ENCODE data around the gene OPRD1.
"Not testable (repeated sequence)": the region's sequence is repeated elsewhere in the genome, so short reads cannot be mapped to it uniquely, and the experiment has no call there.

The OPRD1 gene

DNA sequence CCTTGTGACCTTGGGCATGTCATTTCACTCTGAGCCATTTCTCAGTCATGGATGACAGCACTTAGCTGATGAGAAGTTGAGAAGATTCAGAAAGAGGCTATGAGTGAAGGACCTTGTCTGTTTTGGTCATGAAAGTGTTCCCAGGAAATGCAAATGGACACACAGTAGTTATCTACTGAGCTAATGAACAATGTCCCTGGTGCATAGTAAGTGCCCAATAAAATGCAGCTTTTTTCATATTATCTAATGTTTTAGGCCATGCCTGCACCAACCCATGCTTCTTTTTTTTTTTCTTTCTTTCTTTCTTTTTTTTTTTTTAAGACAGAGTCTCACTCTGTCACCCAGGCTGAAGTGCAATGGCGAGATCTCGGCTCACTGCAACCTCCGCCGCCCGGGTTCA, 58.0 kb downstream of the OPRD1 start:
- H2AFZ ChIP-seq = no peak overlapping the region
- H3K27ac ChIP-seq = no peak overlapping the region
- TF ChIP-seq, protein P1, sequence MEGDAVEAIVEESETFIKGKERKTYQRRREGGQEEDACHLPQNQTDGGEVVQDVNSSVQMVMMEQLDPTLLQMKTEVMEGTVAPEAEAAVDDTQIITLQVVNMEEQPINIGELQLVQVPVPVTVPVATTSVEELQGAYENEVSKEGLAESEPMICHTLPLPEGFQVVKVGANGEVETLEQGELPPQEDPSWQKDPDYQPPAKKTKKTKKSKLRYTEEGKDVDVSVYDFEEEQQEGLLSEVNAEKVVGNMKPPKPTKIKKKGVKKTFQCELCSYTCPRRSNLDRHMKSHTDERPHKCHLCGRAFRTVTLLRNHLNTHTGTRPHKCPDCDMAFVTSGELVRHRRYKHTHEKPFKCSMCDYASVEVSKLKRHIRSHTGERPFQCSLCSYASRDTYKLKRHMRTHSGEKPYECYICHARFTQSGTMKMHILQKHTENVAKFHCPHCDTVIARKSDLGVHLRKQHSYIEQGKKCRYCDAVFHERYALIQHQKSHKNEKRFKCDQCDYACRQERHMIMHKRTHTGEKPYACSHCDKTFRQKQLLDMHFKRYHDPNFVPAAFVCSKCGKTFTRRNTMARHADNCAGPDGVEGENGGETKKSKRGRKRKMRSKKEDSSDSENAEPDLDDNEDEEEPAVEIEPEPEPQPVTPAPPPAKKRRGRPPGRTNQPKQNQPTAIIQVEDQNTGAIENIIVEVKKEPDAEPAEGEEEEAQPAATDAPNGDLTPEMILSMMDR (IDR thresholded peaks at IDR 0.05) = no peak
- no peaks in the 10 kb centered on the region for H3K4me1 ChIP-seq
- no peak overlapping the region for H3K9ac ChIP-seq
- H3K4me3 ChIP-seq (ENCODE audit: low read depth, low read length) = no peak overlapping the region
- no peak overlapping the region for H3K4me2 ChIP-seq (ENCODE audit: low read length)
- no peaks in the 10 kb centered on the region for H3K27me3 ChIP-seq (ENCODE audit: control insufficient read depth, insufficient read depth, low read length)
- H3K79me2 ChIP-seq = no peaks in the 10 kb centered on the region
- H3K36me3 ChIP-seq (ENCODE audit: control insufficient read depth, insufficient read depth, low read length) = no peaks in the 10 kb centered on the region
- H3K9me3 ChIP-seq (ENCODE audit: control insufficient read depth, low read length) = no peaks in the 10 kb centered on the region

DNA sequence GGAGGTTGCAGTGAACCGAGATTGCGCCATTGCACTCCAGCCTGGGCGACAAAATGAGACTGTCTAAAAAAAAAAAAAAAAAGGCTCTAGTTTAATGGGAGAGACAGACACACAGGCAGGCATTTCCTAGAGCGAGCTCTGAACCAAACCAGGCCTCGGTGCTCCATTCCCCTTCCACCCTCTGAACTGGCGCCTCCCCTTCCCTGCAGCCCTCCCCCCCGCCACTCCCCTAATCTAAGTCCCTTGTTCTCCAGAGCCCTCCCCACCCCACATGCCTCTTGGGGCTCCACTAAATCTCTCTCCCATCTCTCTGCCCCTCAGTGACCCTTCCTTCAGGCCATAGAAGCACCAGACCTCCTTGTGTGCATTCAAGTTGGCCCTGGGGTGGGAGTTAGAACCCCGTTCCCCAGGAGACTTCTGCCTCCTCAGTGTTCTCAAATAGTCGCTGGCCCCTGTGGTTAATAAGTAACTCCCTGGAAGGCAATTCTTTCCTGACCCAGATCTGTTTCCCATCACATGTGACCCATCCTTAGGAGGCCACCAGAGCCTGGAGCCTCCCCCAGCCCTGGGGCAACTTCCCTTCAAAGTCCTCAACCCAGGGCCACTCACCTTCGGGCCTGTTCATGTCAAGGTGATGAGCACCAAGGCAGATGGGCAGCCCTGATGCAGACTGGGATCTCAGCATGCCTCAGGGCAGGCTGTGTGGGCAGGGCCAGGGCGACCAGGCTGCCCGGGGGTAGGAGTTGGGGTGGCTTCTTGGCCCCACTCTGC, 59.8 kb downstream of the OPRD1 start:
- no peak overlapping the region for H3K27ac ChIP-seq
- no peak overlapping the region for H2AFZ ChIP-seq
- H3K4me1 ChIP-seq = no peaks in the 10 kb centered on the region
- no peaks in the 10 kb centered on the region for H3K9me3 ChIP-seq (ENCODE audit: control insufficient read depth, low read length)
- no peaks in the 10 kb centered on the region for H3K27me3 ChIP-seq (ENCODE audit: control insufficient read depth, insufficient read depth, low read length)
- TF ChIP-seq, protein P1 (IDR thresholded peaks at IDR 0.05) = no peak
- no peaks in the 10 kb centered on the region for H3K79me2 ChIP-seq
- H3K9ac ChIP-seq = no peak overlapping the region
- no peak overlapping the region for H3K4me2 ChIP-seq (ENCODE audit: low read length)
- no peak overlapping the region for H3K4me3 ChIP-seq (ENCODE audit: low read depth, low read length)
- no peaks in the 10 kb centered on the region for H3K36me3 ChIP-seq (ENCODE audit: control insufficient read depth, insufficient read depth, low read length)

DNA sequence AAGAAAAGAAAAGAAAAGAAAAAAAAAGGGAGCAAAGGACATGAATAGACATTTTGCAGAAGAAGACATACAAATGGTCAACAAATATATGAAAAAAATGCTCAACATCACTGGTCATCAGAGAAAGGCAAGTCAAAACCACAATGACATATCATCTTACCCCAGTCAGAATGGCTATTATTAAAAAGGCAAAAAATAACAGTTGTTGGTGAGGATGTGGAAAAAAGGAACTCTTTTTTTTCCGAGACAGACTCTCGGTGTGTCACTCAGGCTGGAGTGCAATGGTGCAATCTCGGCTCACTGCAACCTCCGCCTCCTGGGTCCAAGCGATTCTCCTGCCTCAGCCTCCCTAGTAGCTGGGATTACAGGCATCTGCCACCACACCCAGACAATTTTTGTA, 63.2 kb downstream of the OPRD1 start:
- not testable (repeated sequence) for H3K4me3 ChIP-seq (ENCODE audit: low read depth, low read length); H3K79me2 ChIP-seq; H3K4me1 ChIP-seq; H2AFZ ChIP-seq; H3K27ac ChIP-seq; H3K9me3 ChIP-seq (ENCODE audit: control insufficient read depth, low read length); H3K9ac ChIP-seq; H3K36me3 ChIP-seq (ENCODE audit: control insufficient read depth, insufficient read depth, low read length); H3K27me3 ChIP-seq (ENCODE audit: control insufficient read depth, insufficient read depth, low read length); H3K4me2 ChIP-seq (ENCODE audit: low read length)

DNA sequence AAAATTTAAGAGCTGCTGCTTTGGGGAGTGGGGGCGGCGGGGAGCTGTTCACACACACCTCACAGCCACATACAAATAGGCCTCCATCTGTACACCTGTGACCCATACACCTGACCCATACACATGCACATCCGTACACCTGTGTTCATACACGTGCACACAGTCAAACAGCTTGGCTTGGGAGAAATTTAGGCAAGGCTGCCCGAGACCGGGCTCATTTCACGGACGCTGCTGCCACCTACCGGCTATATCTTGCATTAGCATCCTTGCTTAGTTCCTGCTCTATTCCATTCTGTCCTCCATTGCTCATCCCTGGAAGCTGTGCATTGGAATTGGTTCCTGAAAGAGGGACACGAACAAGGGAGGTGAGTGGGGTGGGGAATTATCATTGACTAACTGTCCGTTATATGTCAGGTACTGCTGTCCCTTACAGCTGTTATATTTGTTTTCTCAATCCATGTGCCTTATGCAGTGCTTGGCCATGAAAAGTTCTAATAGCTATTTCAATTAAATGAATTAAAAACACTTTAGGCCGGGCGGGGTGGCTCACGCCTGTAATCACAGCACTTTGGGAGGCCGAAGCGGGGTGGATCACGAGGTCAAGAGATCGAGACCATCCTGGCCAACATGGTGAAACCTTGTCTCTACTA, 65.3 kb downstream of the OPRD1 start:
- H2AFZ ChIP-seq = no peak overlapping the region
- no peaks in the 10 kb centered on the region for H3K9me3 ChIP-seq (ENCODE audit: control insufficient read depth, low read length)
- no peak overlapping the region for H3K9ac ChIP-seq
- no peaks in the 10 kb centered on the region for H3K27me3 ChIP-seq (ENCODE audit: control insufficient read depth, insufficient read depth, low read length)
- H3K79me2 ChIP-seq = no peaks in the 10 kb centered on the region
- H3K27ac ChIP-seq = no peak overlapping the region
- H3K36me3 ChIP-seq (ENCODE audit: control insufficient read depth, insufficient read depth, low read length) = no peaks in the 10 kb centered on the region
- H3K4me2 ChIP-seq (ENCODE audit: low read length) = no peak overlapping the region
- TF ChIP-seq, protein P1 (IDR thresholded peaks at IDR 0.05) = peak; percentile 75
- no peak overlapping the region for H3K4me3 ChIP-seq (ENCODE audit: low read depth, low read length)
- H3K4me1 ChIP-seq = no peaks in the 10 kb centered on the region

DNA sequence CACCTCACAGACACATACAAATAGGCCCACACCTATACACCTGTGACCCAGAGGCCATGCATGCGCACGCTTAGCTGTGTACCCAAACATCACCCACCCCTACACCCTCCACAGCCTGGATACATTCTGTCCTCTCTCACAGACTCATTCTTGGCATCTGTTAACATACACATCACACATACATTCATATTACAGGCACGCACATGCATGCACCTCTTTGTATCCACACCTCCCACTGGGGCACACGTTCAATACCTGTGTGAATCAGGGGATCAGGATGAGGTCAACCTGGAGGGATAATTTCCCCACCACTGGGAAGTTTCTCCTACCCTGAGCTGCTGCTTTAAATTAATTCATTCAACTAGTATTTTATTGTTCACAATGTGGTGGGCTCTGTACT, 66.8 kb downstream of the OPRD1 start:
- TF ChIP-seq, protein P1 (IDR thresholded peaks at IDR 0.05) = no peak

More for the DNA sequence above, 66.8 kb downstream of the OPRD1 start:
- Histone ChIP-seq H3K79me2 (no peaks in the 10 kb centered on the region), H2AFZ (no peak overlapping the region), H3K4me1 (no peaks in the 10 kb centered on the region), H3K4me3 (ENCODE audit: low read depth, low read length) (no peak overlapping the region), H3K9me3 (ENCODE audit: control insufficient read depth, low read length) (no peaks in the 10 kb centered on the region), H3K9ac (no peak overlapping the region), H3K27ac (no peak overlapping the region), H3K27me3 (ENCODE audit: control insufficient read depth, insufficient read depth, low read length) (no peaks in the 10 kb centered on the region), H3K4me2 (ENCODE audit: low read length) (no peak overlapping the region), H3K36me3 (ENCODE audit: control insufficient read depth, insufficient read depth, low read length) (no peaks in the 10 kb centered on the region)

Data from parathyroid adenoma (tissue), 2 donors.